NOMO-1 (cell line): ENCODE measurements around the gene PSMA5.
"Not testable (repeated sequence)": the region's sequence is repeated elsewhere in the genome, so short reads cannot be mapped to it uniquely, and the experiment has no call there.

ENCODE experiments used
- DNase-seq, 2 experiments: peaks; one replicate each; lab custom pipeline; 2025; ENCODE audit not compliant: unreplicated experiment in 2 of 2; lab: John Stamatoyannopoulos, UW

The PSMA5 gene

GRCh38 chr1:109392788-109393616 lies 33.2 kb downstream of the PSMA5 start:
- peak; percentile 22 to 58 for DNase-seq

- DNase-seq = no peak
These were observed 34.0 kb downstream of the PSMA5 start for GRCh38 chr1:109392037-109392787.

- DNase-seq = peak in 1 of 2 experiments; percentile 83
These were observed 34.6 kb downstream of the PSMA5 start for GRCh38 chr1:109391626-109392025.

GRCh38 chr1:109391157-109391556 lies 35.1 kb downstream of the PSMA5 start:
- no peak for DNase-seq

GRCh38 chr1:109389638-109390341 lies 36.5 kb downstream of the PSMA5 start:
- peak; percentile 26 to 47 for DNase-seq

DNA sequence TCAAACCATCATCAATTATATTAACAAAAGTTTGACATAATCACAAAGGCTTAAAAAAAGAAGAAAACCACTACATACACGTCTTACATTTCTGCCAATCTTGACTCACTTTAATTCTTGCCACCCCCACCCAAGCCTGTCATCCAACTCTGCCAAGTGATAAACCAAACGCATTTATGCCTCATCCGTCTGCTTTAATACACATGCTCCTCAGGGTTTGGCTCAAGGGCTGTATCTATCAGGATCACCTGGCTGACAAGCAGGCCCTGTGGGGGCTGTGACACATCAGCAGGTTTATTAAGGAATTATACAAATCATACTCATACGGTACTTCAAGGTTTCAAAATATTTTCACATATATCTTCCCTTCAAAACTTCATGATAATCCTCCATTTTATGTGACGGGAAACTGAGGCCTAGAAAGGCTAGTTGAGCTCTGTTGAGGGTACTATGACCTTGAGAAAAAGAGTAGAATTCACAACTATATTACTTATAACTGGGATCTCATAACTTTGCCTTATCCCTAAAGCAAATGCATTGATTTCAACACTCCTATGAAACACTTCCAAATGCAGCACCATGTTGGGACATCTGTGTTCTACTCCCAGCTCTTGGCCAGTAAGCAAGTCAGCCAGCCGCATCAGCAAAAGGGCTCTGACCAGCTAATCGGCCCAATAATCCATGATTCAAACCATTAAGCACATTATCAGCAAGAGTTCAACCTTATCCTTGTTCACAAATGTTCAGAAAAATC lies 37.2 kb downstream of the PSMA5 start:
- no peak for DNase-seq

GRCh38 chr1:109388208-109388711 lies 38.0 kb downstream of the PSMA5 start:
- no peak for DNase-seq

DNA sequence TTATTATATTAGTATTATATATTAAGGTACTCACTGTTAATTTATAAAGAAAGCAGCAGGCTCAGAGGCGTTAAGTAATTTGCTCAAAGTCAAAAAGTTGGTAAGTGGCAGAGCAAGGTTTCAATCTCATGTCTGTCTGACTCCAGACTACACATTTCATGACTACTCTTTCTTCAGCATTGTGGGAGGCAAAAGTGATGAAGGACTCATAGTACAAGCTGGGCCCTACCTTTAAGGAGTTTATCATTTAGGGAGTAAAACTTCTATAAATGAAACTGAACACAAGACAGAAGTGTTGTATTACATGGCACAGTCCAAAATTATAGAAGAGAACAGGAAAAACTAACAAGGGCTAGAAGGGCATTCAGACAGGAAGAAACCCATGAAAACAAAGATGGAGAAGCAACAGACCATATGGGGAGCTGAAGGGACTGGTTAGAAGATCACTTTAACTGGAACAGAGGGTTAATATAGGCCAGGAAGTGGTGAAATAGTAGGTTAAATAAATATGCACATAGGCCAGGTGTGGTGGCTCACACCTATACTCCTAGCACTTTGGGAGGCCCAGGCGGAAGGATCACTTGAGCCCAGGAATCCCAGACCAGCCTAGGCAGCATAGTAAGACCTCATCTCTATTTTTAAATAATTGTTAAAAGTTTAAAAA lies 40.1 kb downstream of the PSMA5 start:
- no peak for DNase-seq

- no peak for DNase-seq
These were observed 40.8 kb downstream of the PSMA5 start for GRCh38 chr1:109385417-109385816.

GRCh38 chr1:109383854-109384253 lies 42.4 kb downstream of the PSMA5 start:
- DNase-seq = no peak

- DNase-seq = no peak
These were observed 43.0 kb downstream of the PSMA5 start for GRCh38 chr1:109383087-109383779.

DNA sequence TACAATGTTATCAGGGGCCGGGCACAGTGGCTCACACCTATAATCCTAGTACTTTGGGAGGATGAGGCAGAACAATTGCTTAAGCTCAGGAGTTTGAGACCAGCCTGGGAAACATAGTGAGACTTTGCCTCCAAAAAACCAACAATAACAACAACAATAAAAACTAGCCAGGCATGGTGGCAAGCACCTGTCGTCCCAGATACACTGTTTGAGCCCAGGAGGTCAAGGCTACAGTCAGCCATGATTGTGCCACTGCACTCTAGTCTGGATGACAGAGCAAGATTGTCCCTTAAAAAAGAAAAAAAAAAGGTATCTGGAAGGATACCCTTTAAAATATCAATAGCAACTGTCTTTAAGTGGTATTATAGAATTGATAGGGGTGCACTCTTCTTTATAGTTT lies 44.7 kb downstream of the PSMA5 start:
- DNase-seq = no peak

- no peak for DNase-seq
These were observed 46.3 kb downstream of the PSMA5 start for GRCh38 chr1:109379907-109380306.

GRCh38 chr1:109379422-109379821 lies 46.8 kb downstream of the PSMA5 start:
- no peak for DNase-seq

DNA sequence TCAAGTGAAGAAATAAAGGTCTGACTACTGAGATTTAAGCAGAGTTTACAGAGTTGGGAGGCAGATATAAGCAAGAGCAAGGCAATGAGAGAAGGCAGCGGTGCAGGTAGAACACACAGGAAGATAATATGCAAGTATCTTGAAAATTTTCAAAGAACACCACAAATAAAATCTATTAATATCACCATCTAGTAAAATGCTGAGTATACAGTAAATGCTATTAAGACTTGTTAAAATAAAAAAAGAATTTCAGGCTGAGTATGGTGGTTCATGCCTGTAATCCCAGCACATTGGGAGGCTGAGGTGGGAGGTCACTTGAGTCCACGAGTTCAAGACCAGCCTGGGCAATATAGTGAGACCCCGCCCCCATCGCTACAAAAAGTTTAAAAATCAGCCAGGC lies 48.5 kb downstream of the PSMA5 start:
- no peak for DNase-seq

- DNase-seq = not testable (repeated sequence)
These were observed 52.6 kb downstream of the PSMA5 start for GRCh38 chr1:109373696-109374095.

DNA sequence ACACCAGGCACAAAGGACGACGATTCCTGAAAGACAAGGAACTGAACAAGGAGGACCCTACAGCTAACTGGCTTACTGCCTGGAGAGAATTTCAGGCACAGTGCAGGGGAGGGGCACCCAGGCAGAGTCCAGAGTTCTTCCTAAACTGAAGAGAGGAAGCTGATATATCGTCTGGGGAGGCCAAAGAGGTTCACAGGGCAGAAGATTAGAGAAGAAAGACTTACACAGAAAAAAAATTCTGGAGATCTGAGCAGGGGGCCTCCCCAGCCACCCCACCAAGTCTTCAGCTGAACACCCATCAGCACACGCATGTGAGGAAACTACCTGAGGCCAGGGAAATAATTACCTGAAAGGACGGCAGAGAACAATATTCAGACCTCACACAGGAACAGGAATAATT lies 53.1 kb downstream of the PSMA5 start:
- DNase-seq = no peak

- DNase-seq = no peak
These were observed 54.0 kb downstream of the PSMA5 start for GRCh38 chr1:109372281-109372680.

- peak; percentile 58 to 79 for DNase-seq
These were observed 54.9 kb downstream of the PSMA5 start for GRCh38 chr1:109371341-109371739.
